Mesendoderm (in vitro differentiated cells): ENCODE data around the gene LRRC73.
A peak's percentile ranks its signal among the peaks of the same experiment; 100 is the strongest.

Source experiments
- DNase-seq: peaks from one replicate; pipeline ENCODE4 v3.0.0; 2013
- H2AK5ac ChIP-seq: 2 replicates; pipeline ENCODE4 v1.6.1; 2013; ENCODE audit warnings: low read length, inconsistent platforms
- H2BK120ac ChIP-seq: 2 replicates; pipeline ENCODE4 v1.6.1; 2013; ENCODE audit warnings: low read depth, mild to moderate bottlenecking, low read length, moderate library complexity, mixed read lengths
- H2BK15ac ChIP-seq: replicated peaks from 2 replicates; pipeline ENCODE4 v1.6.1; 2013; ENCODE audit warnings: low read depth, mild to moderate bottlenecking, moderate library complexity
- H2BK5ac ChIP-seq: 2 replicates; pipeline ENCODE4 v1.6.1; 2013; ENCODE audit warnings: low read length, inconsistent platforms
- H3K18ac ChIP-seq: 2 replicates; pipeline ENCODE4 v1.6.1; 2013; ENCODE audit warnings: mild to moderate bottlenecking, low read length, mixed read lengths
- H3K23ac ChIP-seq: one replicate; pipeline ENCODE4 v1.6.1; 2013; ENCODE audit warnings: low read length
- H3K27ac ChIP-seq: 2 replicates; pipeline ENCODE4 v1.5.1; 2013; ENCODE audit warnings: low read depth, mild to moderate bottlenecking, inconsistent platforms, low read length, moderate library complexity
- H3K27me3 ChIP-seq: 2 replicates; pipeline ENCODE4 v1.6.1; 2013; ENCODE audit warnings: low read length, control low read depth, mild to moderate bottlenecking, inconsistent platforms; ENCODE audit not compliant: insufficient read depth, poor library complexity
- H3K36me3 ChIP-seq: 2 replicates; pipeline ENCODE4 v1.6.1; 2013; ENCODE audit warnings: low read length, inconsistent platforms; ENCODE audit not compliant: control insufficient read depth, insufficient read depth
- H3K4ac ChIP-seq: one replicate; pipeline ENCODE4 v1.6.1; 2013; ENCODE audit warnings: low read depth, mild to moderate bottlenecking, low read length, moderate library complexity
- H3K4me1 ChIP-seq: 2 replicates; pipeline ENCODE4 v1.6.1; 2013; ENCODE audit warnings: low read depth, low read length, inconsistent platforms; ENCODE audit not compliant: control insufficient read depth
- H3K4me2 ChIP-seq: 2 replicates; pipeline ENCODE4 v1.6.1; 2013; ENCODE audit warnings: low read length
- H3K4me3 ChIP-seq: 2 replicates; pipeline ENCODE4 v1.5.1; 2013; ENCODE audit warnings: mild to moderate bottlenecking, low read length
- H3K56ac ChIP-seq: one replicate; pipeline ENCODE4 v1.6.1; 2013; ENCODE audit warnings: low read length
- H3K79me1 ChIP-seq: 2 replicates; pipeline ENCODE4 v1.6.1; 2013; ENCODE audit warnings: low read length, inconsistent platforms
- H3K79me2 ChIP-seq: 2 replicates; pipeline ENCODE4 v1.6.1; 2013; ENCODE audit warnings: mild to moderate bottlenecking, low read length; ENCODE audit not compliant: control insufficient read depth, insufficient read depth
- H3K9ac ChIP-seq: 2 replicates; pipeline ENCODE4 v1.6.1; 2013; ENCODE audit warnings: low read length, inconsistent platforms
- H4K5ac ChIP-seq: one replicate; pipeline ENCODE4 v1.6.1; 2013; ENCODE audit warnings: low read length
- H4K8ac ChIP-seq: one replicate; pipeline ENCODE4 v1.6.1; 2013; ENCODE audit warnings: low read depth, mild to moderate bottlenecking, control low read depth, low read length, moderate library complexity
- WGBS: extraction: QIAGEN DNeasy Blood & Tissue Kit; methylation state at CpG from one replicate; pipeline ENCODE4 v1.1.7; 2013; ENCODE audit warnings: low lambda C conversion rate, missing lambda C conversion rate; ENCODE audit not compliant: insufficient coverage; ENCODE audit errors: extremely low coverage; 5-methylcytosine and 5-hydroxymethylcytosine counted together

Gene LRRC73

DNA sequence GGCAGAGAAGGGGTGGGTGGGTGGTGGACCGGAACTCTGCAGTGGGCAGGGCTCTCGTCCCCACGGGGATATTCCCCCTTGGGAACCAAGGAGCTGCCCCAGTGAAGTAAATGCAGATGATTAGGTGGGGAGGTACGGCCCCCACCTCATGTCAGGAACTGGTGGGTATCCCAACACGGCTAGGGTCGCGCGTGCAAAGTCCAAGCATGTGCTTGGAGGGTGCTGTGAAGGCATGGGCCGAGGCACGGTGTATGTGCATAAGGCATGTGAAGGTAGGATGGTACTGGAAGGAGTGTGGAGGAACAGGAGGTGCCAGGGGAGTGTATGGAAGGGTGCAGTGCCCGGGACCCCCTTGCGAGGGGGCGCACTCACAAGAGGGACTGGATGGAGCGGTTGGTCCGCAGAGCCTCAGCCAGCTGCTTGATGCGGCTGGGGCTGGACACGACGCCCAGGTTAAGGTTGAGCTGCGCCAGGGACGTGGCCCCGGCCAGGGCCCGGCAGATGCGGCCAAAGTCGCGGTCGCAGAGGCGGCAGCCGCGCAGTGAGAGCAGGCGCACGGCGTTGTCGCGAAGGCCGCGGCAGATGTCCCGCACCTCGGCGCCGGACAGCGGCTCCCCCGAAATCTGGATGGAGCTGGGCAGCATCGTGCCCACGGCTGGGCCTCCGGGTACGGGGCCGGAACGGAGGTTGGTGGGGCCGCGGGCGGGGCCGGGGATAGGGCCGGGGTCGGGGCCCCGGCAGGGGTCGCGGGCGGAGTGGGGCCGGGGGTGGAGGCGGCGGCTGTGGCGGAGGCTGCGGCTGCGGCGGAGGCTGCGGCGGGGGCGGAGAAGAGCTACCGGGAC lies 783 bp downstream of the LRRC73 start:
- Histone ChIP-seq H2AK5ac (no peak overlapping the region), H2BK120ac (no peak overlapping the region), H3K18ac (no peak overlapping the region), H3K4ac (no peak overlapping the region), H3K56ac (peak overlapping the region; percentile 73), H4K5ac (no peak overlapping the region), H3K79me2 (no peaks in the 10 kb centered on the region), H2BK5ac (no peak overlapping the region), H3K4me2 (peak overlapping the region; percentile 62), H2BK15ac (no peak overlapping the region), H3K9ac (peak overlapping the region; percentile 40), H3K36me3 (peaks cover 14% of the 10 kb centered on the region), H3K27me3 (peaks cover 8% of the 10 kb centered on the region), H3K4me3 (no peak overlapping the region), H3K79me1 (no peaks in the 10 kb centered on the region), H3K4me1 (no peaks in the 10 kb centered on the region), H3K27ac (no peak overlapping the region), H4K8ac (no peak overlapping the region), H3K23ac (no peak overlapping the region)
- WGBS = no CpG with 5 or more reads among the region's 69 CpGs
- no peak for DNase-seq

DNA sequence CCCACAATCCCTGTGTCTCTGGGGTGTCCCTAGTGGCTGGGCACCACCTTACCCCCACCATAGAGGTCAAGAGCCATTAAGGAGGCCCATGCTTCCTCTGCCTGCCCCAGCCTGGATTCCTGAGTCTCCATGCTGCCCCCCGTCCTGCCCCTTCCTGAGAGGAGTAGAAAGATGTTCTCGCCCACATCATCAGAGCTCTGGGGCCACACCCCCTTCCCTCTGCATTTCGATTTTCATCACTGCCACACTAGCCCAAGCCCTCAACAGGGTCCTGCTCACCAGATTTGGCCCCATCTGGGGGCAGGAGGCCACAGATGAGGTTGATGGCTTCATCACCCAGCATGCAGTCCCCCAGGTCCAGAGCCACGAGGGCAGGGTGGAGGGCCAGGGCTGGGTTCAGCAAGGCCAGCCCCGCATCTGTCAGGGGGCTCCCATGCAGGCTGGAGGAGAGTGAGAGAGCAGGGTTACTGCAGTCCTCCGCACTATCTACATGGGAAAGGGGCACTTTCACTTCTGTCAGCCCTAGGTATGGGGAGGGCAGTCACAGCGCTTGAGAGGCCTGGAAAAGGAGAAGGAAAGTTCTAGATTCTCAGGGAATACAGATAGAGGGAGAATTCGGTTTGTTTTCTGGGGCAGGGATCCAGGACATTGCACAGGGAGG lies 1.5 kb downstream of the LRRC73 start:
- no peak overlapping the region for H3K56ac ChIP-seq
- no peak overlapping the region for H3K23ac ChIP-seq
- H3K4me1 ChIP-seq = no peaks in the 10 kb centered on the region
- H3K4me3 ChIP-seq = no peak overlapping the region
- DNase-seq = no peak
- peaks cover 14% of the 10 kb centered on the region for H3K36me3 ChIP-seq
- no peak overlapping the region for H2BK5ac ChIP-seq
- no peak overlapping the region for H2AK5ac ChIP-seq
- H4K8ac ChIP-seq = no peak overlapping the region
- no peak overlapping the region for H3K18ac ChIP-seq
- no peak overlapping the region for H3K4ac ChIP-seq
- H3K27me3 ChIP-seq = peaks cover 8% of the 10 kb centered on the region
- H3K9ac ChIP-seq = no peak overlapping the region
- H3K4me2 ChIP-seq = no peak overlapping the region
- no peaks in the 10 kb centered on the region for H3K79me2 ChIP-seq
- H4K5ac ChIP-seq = no peak overlapping the region
- no peak overlapping the region for H2BK15ac ChIP-seq
- no CpG with 5 or more reads among the region's 8 CpGs for WGBS
- no peaks in the 10 kb centered on the region for H3K79me1 ChIP-seq
- H2BK120ac ChIP-seq = no peak overlapping the region
- no peak overlapping the region for H3K27ac ChIP-seq

DNA sequence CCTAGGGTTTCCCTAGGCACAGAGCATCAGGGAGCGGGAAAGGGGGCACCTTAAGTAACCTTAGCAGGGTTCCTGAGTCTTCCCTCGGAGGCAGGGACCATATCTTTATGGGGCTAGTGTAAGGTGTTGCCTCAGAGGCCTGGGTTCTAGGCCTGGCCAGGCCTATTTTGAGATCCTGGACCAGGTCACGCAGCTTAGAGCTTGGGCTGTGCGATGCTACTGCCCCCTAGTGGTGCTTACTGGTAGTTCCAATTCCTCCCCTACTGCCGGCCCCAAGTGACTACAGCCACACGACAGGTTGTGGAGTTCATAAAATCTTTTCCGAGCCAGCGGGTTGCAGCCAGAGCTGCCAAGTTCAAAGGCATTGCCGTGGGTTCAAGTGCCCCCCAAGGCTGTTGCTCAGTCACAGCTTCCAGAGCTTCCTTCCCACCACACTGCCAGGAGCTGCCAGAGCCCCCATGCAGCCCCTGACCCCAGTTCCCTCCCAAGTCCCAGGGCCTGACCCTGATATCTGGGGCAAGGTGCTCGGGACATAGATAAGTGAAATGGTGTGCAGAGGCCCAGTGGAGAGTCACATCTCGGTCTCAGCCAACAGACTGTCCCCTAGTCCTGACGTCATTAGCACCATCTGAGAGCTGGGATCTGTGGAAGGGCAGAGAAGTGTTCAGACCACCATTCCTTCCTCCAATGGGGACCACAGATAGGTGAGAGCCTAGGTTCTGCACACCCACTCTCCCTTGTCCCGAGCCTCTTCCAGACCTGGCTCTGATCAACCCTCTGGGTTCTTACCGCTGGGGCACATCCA lies 3.3 kb downstream of the LRRC73 start:
- no peak overlapping the region for H3K23ac ChIP-seq
- H3K4me2 ChIP-seq = no peak overlapping the region
- H3K79me2 ChIP-seq = no peaks in the 10 kb centered on the region
- no peak overlapping the region for H2AK5ac ChIP-seq
- no peak overlapping the region for H3K27ac ChIP-seq
- no peak overlapping the region for H3K56ac ChIP-seq
- DNase-seq = peak; percentile 87
- H3K4me1 ChIP-seq = no peaks in the 10 kb centered on the region
- H3K79me1 ChIP-seq = no peaks in the 10 kb centered on the region
- H4K5ac ChIP-seq = no peak overlapping the region
- no peak overlapping the region for H3K18ac ChIP-seq
- H3K9ac ChIP-seq = no peak overlapping the region
- no peak overlapping the region for H4K8ac ChIP-seq
- H2BK5ac ChIP-seq = no peak overlapping the region
- no peak overlapping the region for H3K4ac ChIP-seq
- H3K27me3 ChIP-seq = peaks cover 8% of the 10 kb centered on the region
- peaks cover 8% of the 10 kb centered on the region for H3K36me3 ChIP-seq
- WGBS = no CpG with 5 or more reads among the region's 14 CpGs
- no peak overlapping the region for H3K4me3 ChIP-seq
- H2BK120ac ChIP-seq = no peak overlapping the region
- H2BK15ac ChIP-seq = no peak overlapping the region

DNA sequence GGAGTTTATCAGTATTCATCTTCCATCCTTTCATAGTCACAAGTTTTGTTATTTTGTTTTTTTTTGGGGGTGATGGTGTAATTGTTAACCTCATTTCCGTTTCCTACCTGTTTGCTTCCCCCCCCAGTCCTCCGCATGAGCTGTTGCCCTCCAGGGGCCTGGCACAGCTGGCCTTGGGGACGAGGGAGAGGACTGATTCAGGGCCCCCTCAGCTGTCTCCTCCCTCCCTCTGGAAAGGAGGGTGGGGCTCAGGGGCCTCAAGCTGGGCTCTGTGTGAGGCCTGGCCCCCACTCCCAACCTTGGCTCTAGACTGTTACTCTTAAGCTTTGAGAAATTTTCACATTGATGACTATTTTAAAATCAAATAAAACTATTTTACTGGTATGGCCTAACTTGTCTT lies 4.0 kb downstream of the LRRC73 start:
- no peak overlapping the region for H3K4me3 ChIP-seq
- no peak overlapping the region for H2BK15ac ChIP-seq
- H3K23ac ChIP-seq = no peak overlapping the region
- H3K4me2 ChIP-seq = no peak overlapping the region
- H2BK120ac ChIP-seq = no peak overlapping the region
- no peaks in the 10 kb centered on the region for H3K4me1 ChIP-seq
- peaks cover 5% of the 10 kb centered on the region for H3K36me3 ChIP-seq
- no peak overlapping the region for H4K5ac ChIP-seq
- no peaks in the 10 kb centered on the region for H3K79me1 ChIP-seq
- no CpG with 5 or more reads among the region's 3 CpGs for WGBS
- no peak overlapping the region for H3K18ac ChIP-seq
- H3K4ac ChIP-seq = no peak overlapping the region
- no peaks in the 10 kb centered on the region for H3K79me2 ChIP-seq
- no peak overlapping the region for H2AK5ac ChIP-seq
- no peak overlapping the region for H3K9ac ChIP-seq
- no peak overlapping the region for H2BK5ac ChIP-seq
- no peak overlapping the region for H3K56ac ChIP-seq
- H4K8ac ChIP-seq = no peak overlapping the region
- H3K27ac ChIP-seq = no peak overlapping the region
- no peak for DNase-seq
- peaks cover 8% of the 10 kb centered on the region for H3K27me3 ChIP-seq

DNA sequence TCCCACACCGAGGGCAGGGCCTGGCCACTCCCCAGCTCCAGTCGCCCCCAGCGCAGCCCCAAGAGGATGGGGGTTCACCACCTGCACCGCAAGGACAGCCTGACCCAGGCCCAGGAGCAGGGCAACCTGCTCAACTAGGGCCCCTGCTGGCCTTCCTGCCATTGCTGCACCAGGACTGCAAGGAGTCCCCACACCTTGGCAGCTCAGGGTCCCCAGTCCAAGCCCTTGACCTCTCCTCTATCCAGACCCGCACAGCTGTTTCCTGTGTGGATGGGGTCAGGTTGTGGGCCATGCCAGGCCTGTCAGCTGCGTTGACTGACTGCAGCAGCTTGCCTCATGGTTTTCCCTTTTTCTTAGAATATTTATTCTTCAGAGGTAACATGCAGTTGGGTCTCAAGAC lies 4.4 kb downstream of the LRRC73 start:
- Histone ChIP-seq H4K5ac (no peak overlapping the region), H3K23ac (no peak overlapping the region), H3K18ac (no peak overlapping the region), H3K79me1 (no peaks in the 10 kb centered on the region), H2BK15ac (no peak overlapping the region), H2BK120ac (no peak overlapping the region), H4K8ac (no peak overlapping the region), H3K9ac (no peak overlapping the region), H2AK5ac (no peak overlapping the region), H3K27me3 (peaks cover 8% of the 10 kb centered on the region), H3K4ac (no peak overlapping the region), H3K79me2 (no peaks in the 10 kb centered on the region), H3K4me1 (no peaks in the 10 kb centered on the region), H3K4me2 (no peak overlapping the region), H3K27ac (no peak overlapping the region), H2BK5ac (no peak overlapping the region), H3K56ac (no peak overlapping the region), H3K4me3 (no peak overlapping the region), H3K36me3 (peaks cover 5% of the 10 kb centered on the region)
- WGBS = no CpG with 5 or more reads among the region's 6 CpGs
- DNase-seq = no peak
